ENCODE results near the gene ARMC2.

ARMC2 gene

GRCh38 chr6:108988296-108988695 lies 140.1 kb downstream of the ARMC2 start:
- DNase-seq (ENCODE audit: low read depth), result no peak

GRCh38 chr6:108988765-108989164 lies 140.5 kb downstream of the ARMC2 start:
- DNase-seq (ENCODE audit: low read depth), result no peak

- DNase-seq (ENCODE audit: low read depth), result no peak
Observed at GRCh38 chr6:108989700-108990099, 141.5 kb downstream of the ARMC2 start.

- no peak for DNase-seq (ENCODE audit: low read depth)
Observed at GRCh38 chr6:108993876-108994275, 145.7 kb downstream of the ARMC2 start.

- DNase-seq (ENCODE audit: low read depth), result no peak
Observed at GRCh38 chr6:108995296-108995695, 147.1 kb downstream of the ARMC2 start.

- no peak for DNase-seq (ENCODE audit: low read depth)
Observed at GRCh38 chr6:108996208-108996607, 148.0 kb downstream of the ARMC2 start.

- DNase-seq (ENCODE audit: low read depth), result no peak
Observed at GRCh38 chr6:108998485-108998884, 150.3 kb downstream of the ARMC2 start.

- no peak for DNase-seq (ENCODE audit: low read depth)
Observed at GRCh38 chr6:108999428-108999827, 151.2 kb downstream of the ARMC2 start.

GRCh38 chr6:109000289-109000688 lies 152.1 kb downstream of the ARMC2 start:
- DNase-seq (ENCODE audit: low read depth), result no peak

- DNase-seq (ENCODE audit: low read depth), result no peak
Observed at GRCh38 chr6:109001291-109001894, 153.2 kb downstream of the ARMC2 start.

GRCh38 chr6:109002051-109002697 lies 154.0 kb downstream of the ARMC2 start:
- DNase-seq (ENCODE audit: low read depth), result no peak

- no peak for DNase-seq (ENCODE audit: low read depth)
Observed at GRCh38 chr6:109002882-109003281, 154.7 kb downstream of the ARMC2 start.

- DNase-seq (ENCODE audit: low read depth), result no peak
Observed at GRCh38 chr6:109006818-109007217, 158.6 kb downstream of the ARMC2 start.

GRCh38 chr6:109007521-109007920 lies 159.3 kb downstream of the ARMC2 start:
- no peak for DNase-seq (ENCODE audit: low read depth)

GRCh38 chr6:109008054-109008453 lies 159.8 kb downstream of the ARMC2 start:
- no peak for DNase-seq (ENCODE audit: low read depth)

- DNase-seq (ENCODE audit: low read depth), result no peak
Observed at GRCh38 chr6:109008537-109009235, 160.5 kb downstream of the ARMC2 start.

- peak; percentile 81 for DNase-seq (ENCODE audit: low read depth)
Observed at GRCh38 chr6:109009236-109009961, 161.2 kb downstream of the ARMC2 start.

- no peak for DNase-seq (ENCODE audit: low read depth)
Observed at GRCh38 chr6:109009962-109010704, 161.9 kb downstream of the ARMC2 start.

- DNase-seq (ENCODE audit: low read depth), result no peak
Observed at GRCh38 chr6:109010705-109011102, 162.5 kb downstream of the ARMC2 start.

GRCh38 chr6:109013656-109014305 lies 165.6 kb downstream of the ARMC2 start:
- no peak for DNase-seq (ENCODE audit: low read depth)

- DNase-seq (ENCODE audit: low read depth), result no peak
Observed at GRCh38 chr6:109014606-109015005, 166.4 kb downstream of the ARMC2 start.
